HG02623 (cell line): ENCODE measurements around the gene SLC25A3.

Experiments
- ATAC-seq: cut with Tn5 transposase; IDR thresholded peaks from one replicate; pipeline ENCODE4 v1.9.1; 2021; ENCODE audit warnings: moderate library complexity; ENCODE audit not compliant: unreplicated experiment

Gene SLC25A3

GRCh38 chr12:98653866-98654493 lies 60.5 kb downstream of the SLC25A3 start:
- no peak for ATAC-seq
